ENCODE results near the gene PLXNA3.
A peak's percentile ranks its signal among the peaks of the same experiment; 100 is the strongest.

Gene PLXNA3

DNA sequence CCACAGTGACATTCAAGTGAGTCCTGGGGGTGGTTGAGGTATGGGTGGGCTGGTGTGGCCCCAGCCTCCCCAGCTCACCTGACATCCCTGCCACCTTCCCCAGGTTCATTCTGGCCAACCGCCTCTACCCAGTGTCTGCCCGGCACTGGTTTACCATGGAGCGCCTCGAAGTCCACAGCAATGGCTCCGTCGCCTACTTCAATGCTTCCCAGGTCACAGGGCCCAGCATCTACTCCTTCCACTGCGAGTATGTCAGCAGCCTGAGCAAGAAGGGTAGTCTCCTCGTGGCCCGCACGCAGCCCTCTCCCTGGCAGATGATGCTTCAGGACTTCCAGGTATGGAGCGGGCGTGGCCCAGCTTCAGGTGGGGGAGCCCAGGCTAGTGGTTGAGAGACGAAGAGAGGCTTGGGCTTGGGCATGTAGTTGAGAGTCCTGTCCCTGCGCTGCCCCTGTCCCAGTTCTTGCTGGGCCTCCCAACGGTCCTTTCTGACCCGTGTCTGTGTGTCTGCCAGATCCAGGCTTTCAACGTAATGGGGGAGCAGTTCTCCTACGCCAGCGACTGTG lies 22.8 kb upstream of the PLXNA3 start:
- no peak for DNase-seq (ENCODE audit: low read depth)

- peak; percentile 34 for DNase-seq (ENCODE audit: low read depth)
These were observed 21.6 kb upstream of the PLXNA3 start for GRCh38 chrX:154436374-154436982.

DNA sequence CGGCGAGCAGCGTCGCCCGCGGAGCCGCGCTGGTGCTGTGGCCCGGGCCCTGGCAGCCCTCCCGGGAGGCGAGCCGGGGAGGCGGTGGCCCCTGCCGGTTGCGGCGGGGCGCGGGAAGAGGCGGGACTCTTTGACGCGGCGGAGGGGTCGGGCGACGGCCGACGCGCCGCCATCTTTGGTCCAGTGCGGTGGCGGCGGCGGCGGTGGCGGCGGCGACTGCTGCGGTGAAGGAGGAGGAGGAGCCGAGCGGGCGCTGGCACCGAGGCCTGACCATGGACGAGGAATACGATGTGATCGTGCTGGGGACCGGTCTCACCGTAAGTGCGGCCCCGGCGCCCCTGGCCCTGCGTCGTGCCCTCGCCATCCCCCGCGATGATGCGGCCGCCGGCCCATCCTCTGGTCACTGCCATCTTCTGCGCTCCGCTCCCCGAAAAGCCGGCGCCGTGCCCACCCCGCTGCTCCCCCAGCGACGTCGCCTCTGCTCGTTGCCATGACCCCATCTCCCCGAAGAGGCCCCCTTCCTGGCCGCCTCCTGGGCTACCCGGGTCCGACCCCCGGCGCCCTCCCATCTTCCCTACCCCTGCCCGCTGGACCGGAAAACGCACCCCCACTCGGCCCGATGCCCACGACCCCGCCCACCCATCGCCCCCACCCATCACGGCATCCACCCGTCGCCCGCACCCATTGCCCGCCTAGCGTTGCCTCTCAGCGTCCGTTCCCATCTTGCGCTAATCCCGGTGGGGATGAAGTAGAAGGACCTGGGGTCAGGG lies 20.9 kb upstream of the PLXNA3 start, which contains the start of gene GDI1:
GDI1 (plus strand) TSS at position 172 of the 770 bp plus-strand sequence; CDS start at position 273, 101 bp downstream.
- peak; percentile 66 for DNase-seq (ENCODE audit: low read depth)

DNA sequence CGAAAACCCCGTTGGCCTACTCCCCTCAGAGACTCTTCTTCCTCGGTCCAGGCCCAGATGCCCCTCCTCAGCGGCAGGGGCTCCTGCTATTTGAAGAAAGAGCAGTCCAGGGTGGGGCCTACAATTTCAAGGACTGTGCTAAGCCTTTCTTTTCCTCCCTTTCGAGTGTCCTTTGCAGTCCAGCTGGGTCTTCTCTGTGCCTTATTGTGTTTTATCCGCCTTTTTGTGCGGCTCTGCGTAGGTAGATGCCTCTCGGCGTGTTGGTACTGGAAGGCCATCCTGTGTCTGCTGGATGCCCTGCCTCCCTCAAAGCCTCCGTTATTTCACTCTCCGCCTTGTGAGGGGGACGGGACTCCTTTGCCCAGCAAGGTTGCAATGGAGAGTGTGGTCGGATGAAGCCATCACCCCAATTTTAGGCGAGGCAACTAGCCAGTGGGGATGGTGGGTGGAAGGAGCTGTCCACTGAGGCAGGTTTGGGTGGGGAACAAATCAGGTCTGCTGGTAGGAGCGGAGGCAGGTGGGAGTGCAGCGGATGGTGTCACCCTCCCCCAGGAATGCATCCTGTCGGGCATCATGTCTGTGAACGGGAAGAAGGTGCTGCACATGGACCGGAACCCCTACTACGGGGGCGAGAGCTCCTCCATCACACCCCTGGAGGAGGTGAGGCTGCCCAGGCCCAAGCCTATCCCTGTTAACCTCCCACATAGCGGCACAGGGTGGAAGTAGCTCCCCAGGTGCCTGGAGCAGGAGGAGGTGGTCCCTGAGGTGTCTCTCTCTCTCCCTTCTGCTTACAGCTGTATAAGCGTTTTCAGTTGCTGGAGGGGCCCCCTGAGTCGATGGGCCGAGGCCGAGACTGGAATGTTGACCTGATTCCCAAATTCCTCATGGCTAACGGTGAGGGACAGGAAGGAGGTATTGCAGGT lies 19.8 kb upstream of the PLXNA3 start:
- no peak for DNase-seq (ENCODE audit: low read depth)

DNA sequence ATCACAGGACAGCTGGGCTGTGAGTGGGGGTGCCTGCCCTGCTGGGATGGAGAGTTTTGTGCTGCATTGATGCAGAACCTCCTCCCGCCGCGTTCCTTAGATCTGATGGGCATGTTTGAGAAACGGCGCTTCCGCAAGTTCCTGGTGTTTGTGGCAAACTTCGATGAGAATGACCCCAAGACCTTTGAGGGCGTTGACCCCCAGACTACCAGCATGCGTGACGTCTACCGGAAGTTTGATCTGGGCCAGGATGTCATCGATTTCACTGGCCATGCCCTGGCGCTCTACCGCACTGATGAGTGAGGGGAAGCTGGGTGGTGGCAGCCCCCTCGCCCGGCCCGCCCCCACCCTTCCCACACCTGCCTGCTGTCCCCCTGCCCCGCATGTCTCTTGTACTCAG lies 18.2 kb upstream of the PLXNA3 start:
- DNase-seq (ENCODE audit: low read depth) = no peak

GRCh38 chrX:154440623-154441357 lies 17.3 kb upstream of the PLXNA3 start:
- no peak for DNase-seq (ENCODE audit: low read depth)

DNA sequence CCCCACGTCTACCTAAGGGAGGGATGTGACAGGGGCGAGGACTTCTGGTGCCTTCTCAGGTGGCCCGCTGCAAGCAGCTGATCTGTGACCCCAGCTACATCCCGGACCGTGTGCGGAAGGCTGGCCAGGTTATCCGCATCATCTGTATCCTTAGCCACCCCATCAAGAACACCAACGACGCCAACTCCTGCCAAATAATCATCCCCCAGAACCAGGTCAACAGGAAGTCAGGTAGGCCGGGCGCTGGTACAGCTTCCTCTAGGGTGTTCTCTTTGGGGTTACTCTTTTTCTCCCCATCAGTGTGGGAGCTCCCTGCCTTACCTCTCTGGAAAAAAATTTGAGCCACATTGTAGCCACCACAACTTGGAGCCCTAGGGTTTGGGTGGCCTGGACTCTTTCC lies 16.5 kb upstream of the PLXNA3 start:
- no peak for DNase-seq (ENCODE audit: low read depth)

DNA sequence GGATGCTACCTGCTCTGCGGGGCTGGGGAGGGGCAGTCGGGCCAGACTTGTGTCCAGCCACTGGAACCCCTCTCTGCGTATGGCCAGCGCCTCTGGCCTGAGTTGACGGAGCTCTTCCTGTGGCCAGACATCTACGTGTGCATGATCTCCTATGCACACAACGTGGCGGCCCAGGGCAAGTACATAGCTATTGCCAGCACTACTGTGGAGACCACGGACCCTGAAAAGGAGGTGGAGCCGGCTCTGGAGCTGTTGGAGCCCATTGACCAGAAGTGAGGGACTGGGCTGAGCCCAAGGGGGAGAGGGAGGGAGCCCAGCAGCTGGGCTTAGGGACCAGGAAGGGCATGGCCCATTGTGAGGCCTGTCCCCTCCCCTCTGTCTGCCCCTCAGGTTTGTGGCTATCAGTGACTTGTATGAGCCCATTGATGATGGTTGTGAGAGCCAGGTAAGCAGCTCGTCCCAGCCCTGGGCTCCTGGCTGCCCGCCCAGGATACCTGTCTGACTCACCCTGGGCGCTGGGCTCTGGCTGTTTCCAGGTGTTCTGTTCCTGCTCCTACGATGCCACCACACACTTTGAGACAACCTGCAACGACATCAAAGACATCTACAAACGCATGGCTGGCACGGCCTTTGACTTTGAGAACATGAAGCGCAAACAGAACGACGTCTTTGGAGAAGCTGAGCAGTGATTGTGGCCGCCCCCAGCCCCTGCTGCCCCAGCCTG lies 15.9 kb upstream of the PLXNA3 start:
- DNase-seq (ENCODE audit: low read depth) = no peak

- DNase-seq (ENCODE audit: low read depth) = peak; percentile 18
These were observed 14.6 kb upstream of the PLXNA3 start for GRCh38 chrX:154443479-154443910.

GRCh38 chrX:154443992-154444754 lies 13.9 kb upstream of the PLXNA3 start, which contains the start of gene FAM50A:
TSS of gene FAM50A (plus strand) at chrX:154444141. CDS start at chrX:154444236, 95 bp downstream.
- DNase-seq (ENCODE audit: low read depth) = peak; percentile 74

DNA sequence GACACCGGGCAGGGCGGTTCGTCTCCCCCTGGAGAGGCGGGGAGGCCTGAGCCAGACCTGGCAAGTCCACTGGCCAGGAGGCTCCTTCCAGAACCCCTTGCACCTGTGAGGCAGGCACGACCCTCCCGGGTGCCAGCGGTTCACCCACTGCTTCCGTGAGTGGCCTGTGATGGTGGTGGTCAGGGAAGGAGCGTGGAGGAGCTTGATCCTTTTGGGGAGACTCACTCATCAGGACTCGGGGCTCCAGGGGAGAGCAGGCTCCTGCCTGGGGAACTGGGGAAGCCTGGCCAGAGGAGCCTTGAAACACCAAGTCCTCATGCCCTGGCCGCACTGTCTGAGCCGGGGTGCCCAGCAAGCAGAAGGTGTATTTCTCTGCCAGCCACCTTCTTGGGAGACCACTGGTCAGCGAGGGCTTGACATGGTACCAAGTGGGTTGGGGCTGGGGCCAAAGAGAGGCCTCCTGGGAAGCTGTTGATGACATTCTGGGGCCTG lies 13.3 kb upstream of the PLXNA3 start:
- DNase-seq (ENCODE audit: low read depth) = no peak

DNA sequence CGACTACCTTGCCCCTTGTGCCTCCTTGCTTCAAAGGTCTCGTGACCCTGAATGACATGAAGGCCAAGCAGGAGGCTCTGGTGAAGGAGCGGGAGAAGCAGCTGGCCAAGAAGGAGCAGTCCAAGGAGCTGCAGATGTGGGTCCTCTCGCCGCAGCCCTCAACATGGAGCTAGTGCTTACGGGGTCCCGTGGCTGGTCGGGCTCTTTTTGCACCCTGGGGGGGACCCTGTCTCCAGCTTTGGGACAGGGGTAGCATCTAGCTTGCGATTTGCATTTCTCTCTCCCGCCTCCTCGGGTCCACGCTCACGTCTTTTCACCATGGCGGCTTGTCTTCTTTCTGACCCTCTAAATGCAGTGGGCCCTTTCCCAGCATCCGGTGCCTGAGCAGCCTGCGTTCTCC lies 12.3 kb upstream of the PLXNA3 start:
- DNase-seq (ENCODE audit: low read depth) = no peak

DNA sequence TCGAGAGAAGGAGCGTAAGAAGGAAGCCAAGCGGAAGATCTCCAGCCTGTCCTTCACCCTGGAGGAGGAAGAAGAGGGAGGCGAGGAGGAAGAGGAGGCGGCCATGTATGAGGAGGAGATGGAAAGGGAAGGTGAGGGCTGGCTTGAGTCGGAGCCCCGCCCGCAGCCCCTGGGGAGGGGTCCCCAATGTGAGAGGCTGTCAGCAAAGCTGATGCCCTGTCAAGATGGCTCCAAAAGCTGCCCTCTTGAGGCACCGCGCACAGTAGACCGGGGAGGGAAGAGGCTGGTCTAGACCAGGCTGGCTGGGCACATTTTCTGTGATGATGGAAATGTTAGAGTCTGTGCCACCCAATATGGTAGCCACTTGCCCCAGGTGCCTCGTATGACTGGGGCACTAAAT lies 11.7 kb upstream of the PLXNA3 start:
- no peak for DNase-seq (ENCODE audit: low read depth)

DNA sequence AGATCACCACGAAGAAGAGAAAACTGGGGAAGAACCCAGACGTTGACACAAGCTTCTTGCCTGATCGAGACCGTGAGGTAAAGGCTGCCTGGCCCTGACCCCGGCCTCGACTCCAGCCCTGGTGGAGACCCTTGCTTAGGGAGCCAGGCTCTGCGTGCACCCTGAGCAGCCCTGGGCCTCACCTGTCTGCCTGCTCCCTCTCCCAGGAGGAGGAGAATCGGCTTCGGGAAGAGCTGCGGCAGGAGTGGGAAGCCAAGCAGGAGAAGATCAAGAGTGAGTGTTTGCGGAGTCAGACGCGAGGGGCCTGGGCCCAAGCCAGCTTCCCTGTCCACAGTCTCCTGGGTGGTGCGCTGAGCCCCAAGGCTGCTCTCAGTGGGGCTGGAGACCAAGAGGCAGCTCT lies 9.6 kb upstream of the PLXNA3 start:
- no peak for DNase-seq (ENCODE audit: low read depth)

- DNase-seq (ENCODE audit: low read depth) = no peak
These were observed 8.5 kb upstream of the PLXNA3 start for GRCh38 chrX:154449618-154450017.

- no peak for DNase-seq (ENCODE audit: low read depth)
These were observed 7.8 kb upstream of the PLXNA3 start for GRCh38 chrX:154450312-154450711.

DNA sequence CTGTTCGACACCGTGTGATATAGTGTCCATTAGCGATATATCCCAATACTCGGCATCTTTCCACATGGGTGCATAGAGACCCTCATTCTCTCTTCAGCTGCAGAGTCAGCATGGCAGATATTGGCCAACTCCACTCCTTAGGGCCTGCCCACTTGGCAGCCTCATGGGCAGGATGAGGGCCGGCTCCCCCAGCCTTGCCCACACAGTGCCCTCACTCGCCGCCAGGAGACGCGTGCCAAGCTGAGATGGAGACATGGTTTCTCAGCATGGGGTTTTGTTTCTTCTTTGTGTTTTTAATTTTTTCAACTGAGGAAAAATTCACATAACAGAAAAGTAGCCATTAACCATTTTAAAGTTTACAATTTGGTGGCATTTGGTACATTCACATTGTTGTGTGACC lies 5.3 kb upstream of the PLXNA3 start:
- no peak for DNase-seq (ENCODE audit: low read depth)

DNA sequence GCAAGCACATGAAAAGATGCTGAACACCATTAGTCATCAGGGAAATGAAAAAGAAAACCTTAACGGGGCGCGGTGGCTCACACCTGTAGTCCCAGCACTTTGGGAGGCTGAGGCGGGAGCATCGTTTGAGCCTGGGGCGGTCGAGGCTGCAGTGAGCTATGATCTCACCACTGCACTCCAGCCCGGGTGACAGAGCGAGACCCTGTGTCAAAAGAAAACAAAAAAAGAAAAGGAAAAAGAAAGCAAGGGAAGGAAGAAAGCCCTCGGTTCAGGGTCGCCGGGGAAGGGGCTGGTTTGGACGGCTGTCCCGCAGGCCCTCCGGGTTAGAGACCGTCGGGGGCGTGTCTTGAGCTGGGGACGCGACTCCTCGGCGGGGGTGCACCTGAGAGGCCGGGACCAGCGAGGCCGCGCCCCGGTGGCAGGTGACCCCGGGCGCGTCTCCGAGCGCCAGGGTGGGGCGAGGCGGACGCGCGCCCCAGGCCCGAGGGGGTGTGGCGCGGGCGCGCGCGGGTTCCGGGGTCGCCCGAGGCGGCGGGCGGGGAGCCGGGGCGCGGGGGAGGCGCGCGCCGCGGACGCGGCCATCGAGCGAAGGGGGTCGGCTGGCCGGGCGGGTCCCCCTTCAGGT lies 478 bp upstream of the PLXNA3 start:
- DNase-seq (ENCODE audit: low read depth) = peak; percentile 18

Measured in EH (cell line).